H1 (cell line): ENCODE results near the gene P3R3URF. TPM values are rescaled to one million over a fixed set of nuclear protein-coding genes. Genes with fewer than 3 reads are reported as not detected.

Experiments
- RXRA ChIP-seq: IDR thresholded peaks from 2 replicates; pipeline ENCODE4 v1.6.1; 2011; ENCODE audit warnings: low read depth, mild to moderate bottlenecking, low read length, moderate library complexity; ENCODE audit not compliant: insufficient read depth
- polyA plus RNA-seq, 7 experiments: library from polyadenylated mRNA; depleted of rRNA in 3 of 7; stranded (reverse) in 5 of 7; unstranded in 2 of 7; fragments of >200 nt in 5 of 7; fragments of 200-250 nt in 2 of 7; gene quantifications; 1 replicate in 5 of 7; 2 replicates in 1 of 7; 4 replicates in 1 of 7; pipeline versions ENCODE4 v1.2.1 to v1.2.3, GENCODE V29; 2011 to 2013; ENCODE audit warnings: missing spikeins in 2 of 7, mixed read lengths in 2 of 7
- total RNA-seq: library from RNA; stranded (reverse); fragmentation: NEBNext Ultra II Directional; extraction: Animal tissue kit (Norgen Biotek cat#: 25700); gene quantifications from 2 replicates; pipeline ENCODE4 v1.2.1, GENCODE V29; 2021

The P3R3URF gene
- total and polyA plus RNA-seq, 2 of the 8 experiments (the other 6 are each of a cell fraction or from before 2014, with no cell fraction given) = not detected

DNA sequence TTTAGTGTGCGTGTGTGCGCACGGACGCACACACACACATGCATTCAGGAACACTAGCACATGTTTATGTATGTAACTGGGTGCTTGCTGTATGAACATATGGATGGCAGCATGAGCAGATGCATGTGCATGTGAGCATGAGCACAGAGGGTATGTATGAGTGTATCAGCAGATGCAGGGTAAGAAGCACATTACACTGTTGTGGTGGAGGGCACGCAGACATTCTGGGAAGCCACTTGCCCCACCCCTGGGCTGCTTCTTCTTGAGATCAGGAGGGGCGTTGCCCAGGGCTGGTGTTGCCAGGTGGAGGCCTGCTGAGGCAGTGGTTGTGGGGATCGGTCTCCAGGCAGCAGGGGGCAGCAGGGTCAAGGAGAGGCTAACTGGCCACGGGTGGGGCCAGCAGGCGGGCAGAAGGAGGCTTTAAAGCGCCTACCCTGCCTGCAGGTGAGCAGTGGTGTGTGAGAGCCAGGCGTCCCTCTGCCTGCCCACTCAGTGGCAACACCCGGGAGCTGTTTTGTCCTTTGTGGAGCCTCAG is 3.9 kb upstream of the P3R3URF start (continued):
- peak; percentile 65 for TF ChIP-seq RXRA
